Cardiac fibroblast (primary cell): ENCODE results near the gene LCN2.
"Not testable (repeated sequence)": the region's sequence is repeated elsewhere in the genome, so short reads cannot be mapped to it uniquely, and the experiment has no call there.

Experiments used
- DNase-seq, 2 donors: peaks; one replicate each; pipeline versions ENCODE4 v3.0.0 to v3.0.0-alpha.2; 2010; ENCODE audit warnings: low read depth in 2 of 2
- H3K4me3 ChIP-seq, 2 donors: replicated peaks in 1 of 2; 1 replicate in 1 of 2; 2 replicates in 1 of 2; pipeline ENCODE4 v1.5.1; 2011; ENCODE audit warnings: low read depth in 2 of 2, low read length in 2 of 2, mild to moderate bottlenecking in 2 of 2, moderate library complexity in 1 of 2
- TF ChIP-seq, protein P1 (sequence below): IDR thresholded peaks from one replicate; pipeline ENCODE4 v1.5.1; 2011; ENCODE audit warnings: low read depth, mild to moderate bottlenecking, low read length, inconsistent platforms

LCN2 gene

DNA sequence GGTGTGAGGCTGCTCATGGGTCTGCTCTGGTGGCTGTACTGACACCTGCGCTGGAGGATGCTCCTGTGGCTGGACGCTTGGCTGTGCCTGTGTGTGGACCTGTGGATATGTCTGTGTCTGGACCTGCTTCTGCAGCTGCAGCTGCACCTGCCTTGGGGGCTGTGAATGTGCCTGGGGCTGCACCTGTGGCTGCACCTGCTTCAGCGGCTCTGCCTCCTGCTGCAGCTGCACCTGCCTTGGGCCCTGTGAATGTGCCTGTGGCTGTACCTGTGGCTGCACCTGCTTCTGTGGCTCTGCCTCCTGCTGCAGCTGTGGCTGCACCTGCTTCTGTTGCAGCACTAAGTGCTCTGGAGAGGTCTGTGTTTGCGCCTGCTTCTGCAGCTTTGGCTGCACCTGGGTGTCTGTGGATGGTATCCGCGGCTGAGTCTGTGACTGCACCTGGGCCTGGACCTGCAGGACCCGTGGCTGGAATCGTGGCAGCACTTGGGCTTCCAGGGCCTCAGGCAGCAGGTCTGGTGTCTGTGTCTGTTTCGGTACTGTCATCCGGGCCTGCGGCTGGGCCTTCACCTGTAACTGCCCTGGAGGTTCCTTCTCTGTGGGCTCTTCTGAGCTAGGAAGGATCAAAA is 29.7 kb downstream of the LCN2 start:
- TF ChIP-seq, protein P1, sequence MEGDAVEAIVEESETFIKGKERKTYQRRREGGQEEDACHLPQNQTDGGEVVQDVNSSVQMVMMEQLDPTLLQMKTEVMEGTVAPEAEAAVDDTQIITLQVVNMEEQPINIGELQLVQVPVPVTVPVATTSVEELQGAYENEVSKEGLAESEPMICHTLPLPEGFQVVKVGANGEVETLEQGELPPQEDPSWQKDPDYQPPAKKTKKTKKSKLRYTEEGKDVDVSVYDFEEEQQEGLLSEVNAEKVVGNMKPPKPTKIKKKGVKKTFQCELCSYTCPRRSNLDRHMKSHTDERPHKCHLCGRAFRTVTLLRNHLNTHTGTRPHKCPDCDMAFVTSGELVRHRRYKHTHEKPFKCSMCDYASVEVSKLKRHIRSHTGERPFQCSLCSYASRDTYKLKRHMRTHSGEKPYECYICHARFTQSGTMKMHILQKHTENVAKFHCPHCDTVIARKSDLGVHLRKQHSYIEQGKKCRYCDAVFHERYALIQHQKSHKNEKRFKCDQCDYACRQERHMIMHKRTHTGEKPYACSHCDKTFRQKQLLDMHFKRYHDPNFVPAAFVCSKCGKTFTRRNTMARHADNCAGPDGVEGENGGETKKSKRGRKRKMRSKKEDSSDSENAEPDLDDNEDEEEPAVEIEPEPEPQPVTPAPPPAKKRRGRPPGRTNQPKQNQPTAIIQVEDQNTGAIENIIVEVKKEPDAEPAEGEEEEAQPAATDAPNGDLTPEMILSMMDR = no peak
- no peak overlapping the region for H3K4me3 ChIP-seq
- no peak for DNase-seq

DNA sequence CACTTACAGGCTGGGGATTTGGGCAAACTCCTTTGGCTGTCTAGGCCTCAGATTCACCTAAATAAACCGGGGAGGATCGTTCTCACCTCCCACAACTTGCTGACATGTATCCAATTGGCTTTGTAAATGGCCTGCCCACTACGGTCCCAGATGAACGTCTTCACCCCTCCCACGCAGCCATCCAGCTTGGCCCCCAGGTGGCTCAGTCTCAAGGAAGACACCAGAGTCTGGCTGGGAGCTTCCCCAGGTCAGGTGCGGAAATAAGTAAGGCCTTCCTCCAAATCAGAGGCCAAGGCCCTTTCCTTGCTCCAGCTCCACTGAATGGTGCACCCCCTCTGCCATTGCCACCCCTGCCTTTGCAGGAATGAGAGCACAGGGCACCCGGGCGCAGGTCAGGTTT is 30.7 kb downstream of the LCN2 start:
- TF ChIP-seq, protein P1 = no peak
- DNase-seq = no peak
- no peak overlapping the region for H3K4me3 ChIP-seq

DNA sequence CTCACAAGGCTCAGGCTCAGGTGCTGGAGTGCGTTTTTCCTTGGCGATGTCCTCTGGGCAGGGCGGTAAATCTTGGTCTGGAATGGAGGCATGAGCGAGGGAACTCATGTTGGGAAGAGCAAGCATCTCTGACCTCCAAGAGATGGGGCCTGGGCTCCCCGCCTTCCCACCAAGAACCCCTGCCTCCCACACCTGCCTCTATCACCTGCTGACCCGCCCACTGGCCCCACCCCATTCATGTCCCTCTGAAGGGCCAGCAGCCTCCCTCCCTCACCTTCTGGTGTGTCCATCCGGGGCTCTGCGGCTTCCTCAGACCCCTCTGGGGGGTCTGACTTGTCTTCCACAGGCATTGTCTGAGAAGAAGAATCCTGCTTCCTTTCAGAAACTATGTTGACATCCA is 31.2 kb downstream of the LCN2 start:
- TF ChIP-seq, protein P1 = no peak
- DNase-seq = no peak
- no peak overlapping the region for H3K4me3 ChIP-seq

DNA sequence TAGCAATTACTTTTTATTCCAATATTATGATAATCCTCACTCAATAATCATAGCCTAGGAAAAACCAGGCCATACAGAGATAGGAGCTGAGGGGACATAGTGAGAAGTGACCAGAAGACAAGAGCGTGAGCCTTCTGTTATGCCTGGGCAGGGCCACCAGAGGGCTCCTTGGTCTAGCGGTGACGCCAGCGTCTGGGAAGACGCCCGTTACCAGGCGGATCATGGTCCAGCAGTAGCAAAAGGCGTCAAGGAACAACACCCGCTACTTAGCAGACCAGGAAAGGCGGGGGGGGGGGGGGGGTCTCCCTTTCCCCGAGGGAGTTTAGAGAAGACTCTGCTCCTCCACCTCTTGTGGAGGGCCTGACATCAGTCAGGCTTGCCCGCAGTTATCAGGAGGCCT is 32.2 kb downstream of the LCN2 start:
- not testable (repeated sequence) for H3K4me3 ChIP-seq
- TF ChIP-seq, protein P1 = peak; percentile 49
- DNase-seq = peak; percentile 62 to 63

DNA sequence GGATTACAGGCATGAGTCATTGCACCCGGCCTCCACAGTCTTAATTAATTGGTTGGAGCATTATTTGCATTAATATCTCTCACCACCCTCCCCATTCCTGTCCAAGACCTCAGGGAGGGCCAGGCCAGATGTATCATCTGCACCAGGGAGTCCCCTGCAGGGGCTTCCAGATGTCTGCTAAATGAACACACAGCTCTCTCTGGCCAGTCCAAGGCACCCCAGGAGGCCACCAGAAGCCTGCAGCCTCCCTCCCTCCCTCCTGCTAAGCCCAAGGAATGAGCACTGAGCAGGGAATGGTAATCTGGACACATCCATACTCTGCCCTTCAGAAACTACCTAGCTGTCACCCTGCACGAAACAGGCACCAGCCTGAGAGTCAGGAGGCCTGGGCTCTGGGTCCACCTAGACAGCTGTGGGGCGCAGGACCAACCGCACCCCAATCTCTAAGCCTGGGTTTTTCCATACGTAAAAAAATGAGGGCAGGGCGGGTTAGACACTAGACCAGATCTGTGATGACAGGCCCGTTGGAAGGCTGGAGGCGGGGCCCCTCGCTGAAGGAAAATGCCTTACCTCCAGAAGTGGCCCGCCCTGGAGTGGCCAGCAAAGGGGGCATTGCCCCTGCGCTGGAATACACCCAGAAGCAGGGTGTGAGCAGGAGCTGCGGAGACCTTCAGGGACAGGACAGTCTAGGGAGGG is 33.8 kb downstream of the LCN2 start:
- no peak for DNase-seq
- H3K4me3 ChIP-seq = no peak overlapping the region
- TF ChIP-seq, protein P1 = no peak

DNA sequence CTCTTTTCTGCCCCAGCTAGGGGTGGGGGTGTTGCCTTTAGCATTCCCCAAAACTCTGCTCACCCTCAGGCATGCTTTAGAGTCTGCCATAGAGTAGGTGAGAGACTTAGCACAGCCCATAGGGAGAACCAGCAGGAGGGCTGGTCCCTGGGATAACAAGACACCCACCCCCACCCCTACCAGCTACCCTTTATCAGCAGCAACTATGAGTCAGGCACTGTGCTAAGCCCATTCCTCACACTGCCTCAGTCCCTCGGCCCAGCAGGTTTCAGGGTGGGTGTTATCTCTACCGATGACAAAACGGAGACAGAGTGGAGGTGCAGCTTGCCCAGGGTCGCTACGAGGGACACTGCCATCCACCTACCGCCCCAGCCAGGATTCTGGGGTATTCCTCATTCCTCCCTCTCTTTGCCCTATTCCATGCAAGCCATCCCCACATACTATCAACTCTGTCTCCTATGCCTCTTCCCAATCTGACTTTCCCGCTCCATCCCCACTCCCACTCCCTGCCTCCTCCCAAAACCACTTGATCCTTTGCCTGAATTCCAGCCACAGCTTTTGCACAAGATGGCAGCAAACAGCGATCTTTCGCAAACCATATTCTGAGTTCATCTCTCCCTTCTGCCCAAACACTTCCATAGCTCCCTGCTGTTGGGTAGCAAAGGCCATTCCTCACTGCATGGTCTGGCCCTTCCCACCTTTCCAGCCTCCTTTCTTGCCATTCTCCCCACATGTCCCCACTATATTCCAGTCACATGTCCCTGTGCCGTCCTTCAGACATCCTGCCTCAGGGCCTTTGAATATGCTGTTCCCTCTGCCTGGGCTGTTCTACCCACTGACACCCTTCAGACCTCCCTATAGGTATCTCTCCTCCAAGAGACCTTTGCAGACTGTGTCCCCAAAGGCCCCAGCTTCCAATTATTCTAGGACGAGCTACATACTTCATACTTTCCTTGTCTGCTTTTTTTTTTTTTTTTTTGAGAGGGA is 37.0 kb downstream of the LCN2 start:
- no peak for DNase-seq
- TF ChIP-seq, protein P1 = no peak
- H3K4me3 ChIP-seq = no peak overlapping the region
